Neural cell (in vitro differentiated cells): ENCODE data around the gene FCRL5. TPM values are rescaled to one million over a fixed set of nuclear protein-coding genes. Genes with fewer than 3 reads are reported as not detected.

Source experiments
- H2AFZ ChIP-seq: fragments of 200-600, 300-800 bp; sonication (generic), shearing (Covaris generic); 2 replicates; pipeline ENCODE4 v1.6.0; 2014; ENCODE audit warnings: low read depth, mild to moderate bottlenecking, antibody characterized with exemption, low read length, moderate library complexity
- H3F3A ChIP-seq: fragments of 200-600 bp; shearing (Covaris generic); 2 replicates; pipeline ENCODE4 v1.6.1; 2016; ENCODE audit warnings: mild to moderate bottlenecking, moderate library complexity, mixed read lengths, antibody characterized with exemption, low read length; ENCODE audit not compliant: insufficient read depth, poor library complexity, severe bottlenecking
- H3K27ac ChIP-seq: fragments of 200-600, 300-800 bp; sonication (generic), shearing (Covaris generic); 2 replicates; pipeline ENCODE4 v1.5.1; 2014; ENCODE audit warnings: mild to moderate bottlenecking, low read length, moderate library complexity
- H3K27me3 ChIP-seq: fragments of 300-800, 200-600 bp; sonication (generic), shearing (Covaris generic); 2 replicates; pipeline ENCODE4 v1.6.0; 2014; ENCODE audit warnings: mild to moderate bottlenecking, low read depth, low read length, moderate library complexity; ENCODE audit not compliant: insufficient read depth
- H3K36me3 ChIP-seq: fragments of 300-800, 200-600 bp; sonication (generic), shearing (Covaris generic); 2 replicates; pipeline ENCODE4 v1.5.1; 2014; ENCODE audit warnings: mild to moderate bottlenecking, antibody characterized with exemption, low read length, moderate library complexity; ENCODE audit not compliant: insufficient read depth
- H3K4me2 ChIP-seq: fragments of 300-800, 200-600 bp; sonication (generic), shearing (Covaris generic); 2 replicates; pipeline ENCODE4 v1.6.0; 2014; ENCODE audit warnings: mild to moderate bottlenecking, low read length
- H3K4me3 ChIP-seq: fragments of 300-800, 200-600 bp; sonication (generic), shearing (Covaris generic); 2 replicates; pipeline ENCODE4 v1.5.1; 2014; ENCODE audit warnings: mild to moderate bottlenecking, low read length, moderate library complexity
- H3K79me2 ChIP-seq: fragments of 200-600 bp; shearing (Covaris generic); replicated peaks from 2 replicates; pipeline ENCODE4 v1.6.0; 2014; ENCODE audit warnings: mild to moderate bottlenecking, low read length, moderate library complexity; ENCODE audit not compliant: insufficient read depth
- H3K9ac ChIP-seq: fragments of 300-800, 200-600 bp; sonication (generic), shearing (Covaris generic); 2 replicates; pipeline ENCODE4 v1.6.1; 2016; ENCODE audit warnings: mild to moderate bottlenecking, low read length, mixed read lengths
- H3K9me2 ChIP-seq: fragments of 200-600 bp; shearing (Covaris generic); 2 replicates; pipeline ENCODE4 v1.6.1; 2016; ENCODE audit warnings: mild to moderate bottlenecking, low read length, mixed read lengths; ENCODE audit not compliant: insufficient read depth
- H3K9me3 ChIP-seq: fragments of 200-600, 300-800 bp; sonication (generic), shearing (Covaris generic); 2 replicates; pipeline ENCODE4 v1.6.1; 2016; ENCODE audit warnings: mild to moderate bottlenecking, mixed run types, low read length, moderate library complexity, mixed read lengths
- H4K20me1 ChIP-seq: fragments of 200-600 bp; shearing (Covaris generic); 2 replicates; pipeline ENCODE4 v1.6.1; 2016; ENCODE audit warnings: mild to moderate bottlenecking, mixed run types; ENCODE audit not compliant: insufficient read depth
- CTCF ChIP-seq: fragments of 450-650 bp; IDR thresholded peaks from 2 replicates; pipeline ENCODE4 v1.5.1; 2014; ENCODE audit warnings: antibody characterized with exemption, mild to moderate bottlenecking, moderate library complexity; ENCODE audit not compliant: poor library complexity, severe bottlenecking
- EP300 ChIP-seq: fragments of 450-650 bp; conservative IDR thresholded peaks from 2 replicates; pipeline ENCODE4 v1.6.1; 2014; ENCODE audit warnings: antibody characterized with exemption, mild to moderate bottlenecking, moderate library complexity; ENCODE audit not compliant: poor library complexity, severe bottlenecking
- EZH2 ChIP-seq: fragments of 200-600, 300-800 bp; shearing (Covaris generic), sonication (generic); IDR thresholded peaks from 2 replicates; pipeline ENCODE4 v1.6.1; 2014; ENCODE audit warnings: antibody characterized with exemption, low read length, borderline replicate concordance, mild to moderate bottlenecking; ENCODE audit not compliant: insufficient read depth, poor library complexity, severe bottlenecking
- MXI1 ChIP-seq: fragments of 450-650 bp; conservative IDR thresholded peaks from 2 replicates; pipeline ENCODE4 v1.6.1; 2014; ENCODE audit warnings: antibody characterized with exemption, mild to moderate bottlenecking; ENCODE audit not compliant: poor library complexity, severe bottlenecking
- POLR2AphosphoS5 ChIP-seq: IDR thresholded peaks from 2 replicates; pipeline ENCODE4 v1.6.1; 2012
- RAD21 ChIP-seq: fragments of 450-650 bp; conservative IDR thresholded peaks from 2 replicates; pipeline ENCODE4 v1.6.1; 2014; ENCODE audit warnings: antibody characterized with exemption, mild to moderate bottlenecking, moderate library complexity
- REST ChIP-seq: IDR thresholded peaks from 2 replicates; pipeline ENCODE4 v1.6.1; 2012; ENCODE audit warnings: borderline replicate concordance
- SMC3 ChIP-seq: fragments of 450-650 bp; conservative IDR thresholded peaks from 2 replicates; pipeline ENCODE4 v1.6.1; 2014; ENCODE audit warnings: antibody characterized with exemption, mild to moderate bottlenecking, moderate library complexity; ENCODE audit not compliant: poor library complexity
- TAF1 ChIP-seq: IDR thresholded peaks from 2 replicates; pipeline ENCODE4 v1.6.1; 2012; ENCODE audit warnings: low read depth
- polyA plus RNA-seq: library from polyadenylated mRNA; depleted of rRNA; stranded (reverse); fragments of >200 nt; gene quantifications from 2 replicates; pipeline ENCODE4 v1.2.3, GENCODE V29; 2014

Gene FCRL5
- polyA plus RNA-seq, 1 donor from 2014 or later, result not detected

GRCh38 chr1:157505481-157506272 is 46.6 kb downstream of the FCRL5 start:
- Histone ChIP-seq H3K4me3 (no peak overlapping the region), H3K9me3 (no peaks in the 10 kb centered on the region), H3K79me2 (no peaks in the 10 kb centered on the region), H4K20me1 (no peaks in the 10 kb centered on the region), H3K27me3 (no peaks in the 10 kb centered on the region), H3K4me2 (no peak overlapping the region), H3K36me3 (no peaks in the 10 kb centered on the region), H2AFZ (no peak overlapping the region), H3K27ac (no peak overlapping the region), H3K9me2 (no peaks in the 10 kb centered on the region), H3F3A (no peaks in the 10 kb centered on the region), H3K9ac (no peak overlapping the region)
- no peak for TF ChIP-seq POLR2AphosphoS5
- TF ChIP-seq SMC3, result peak; percentile 59
- peak; percentile 69 for TF ChIP-seq RAD21
- TF ChIP-seq MXI1, result no peak
- TF ChIP-seq REST, result no peak
- no peak for TF ChIP-seq EP300
- no peak for TF ChIP-seq TAF1
- TF ChIP-seq EZH2, result no peak
- TF ChIP-seq CTCF, result peak; percentile 71

- Histone ChIP-seq H3K4me2 (no peak overlapping the region), H3K4me3 (no peak overlapping the region), H3K9ac (no peak overlapping the region), H3F3A (no peaks in the 10 kb centered on the region), H3K79me2 (no peaks in the 10 kb centered on the region), H3K36me3 (no peaks in the 10 kb centered on the region), H3K27ac (no peak overlapping the region), H3K9me2 (no peaks in the 10 kb centered on the region), H4K20me1 (no peaks in the 10 kb centered on the region), H3K9me3 (no peaks in the 10 kb centered on the region), H2AFZ (no peak overlapping the region), H3K27me3 (no peaks in the 10 kb centered on the region)
- TF ChIP-seq CTCF (no peak), EP300 (no peak)
These were observed 47.7 kb downstream of the FCRL5 start for GRCh38 chr1:157504646-157505045.
